ENCODE measurements around the gene WDR49. TPM values are rescaled to one million over a fixed set of nuclear protein-coding genes. Genes with fewer than 3 reads are reported as not detected.

Gene WDR49
- total RNA-seq, 2 donors from 2014 or later, result 7.5 to 7.9 TPM

GRCh38 chr3:167445491-167445890 is 208.3 kb downstream of the WDR49 start:
- DNase-seq (no peak), ATAC-seq (no peak)
- intact Hi-C loops (cut with DNase I), result no loop called here

DNA sequence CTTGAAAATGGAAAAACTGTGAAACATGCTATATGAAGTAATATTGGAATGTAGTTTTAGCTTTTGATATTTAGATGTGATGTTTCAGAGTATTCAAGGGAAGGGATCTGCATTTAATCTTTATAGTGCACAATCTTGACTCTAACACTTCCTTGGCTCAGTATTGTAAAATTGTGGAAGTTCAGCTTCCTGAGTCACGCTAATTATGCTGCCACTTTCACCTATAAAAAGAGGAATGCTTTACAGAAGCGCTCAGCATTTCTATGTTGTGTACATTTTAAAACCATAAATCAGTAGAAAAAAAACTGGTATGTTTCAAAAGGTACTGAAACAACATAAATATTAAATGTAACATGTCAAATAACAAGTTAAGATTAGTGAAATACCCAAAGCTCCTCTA is 212.5 kb downstream of the WDR49 start:
- intact Hi-C loops (cut with DNase I), result no loop called here
- DNase-seq (no peak), ATAC-seq (no peak)

GRCh38 chr3:167437428-167438139 is 216.2 kb downstream of the WDR49 start:
- no peak for DNase-seq
- ATAC-seq, result no peak
- intact Hi-C loops (cut with DNase I), result no loop called here

Other genes with a start within 250 kb of the WDR49 start
- gene SERPINI2, start 179.9 kb downstream of the WDR49 start, total RNA-seq, result 1 to 10 TPM in 1 of 2 donors, under 1 TPM in 1; 0.71 to 1.1 TPM
- gene PDCD10, start 81.0 kb upstream of the WDR49 start, total RNA-seq, result 10 to 100 TPM; 27.5 to 39.0 TPM
- gene SERPINI1, start 81.8 kb upstream of the WDR49 start, total RNA-seq, result 1 to 10 TPM; 4.1 to 4.2 TPM